Lower leg skin (tissue), 4 donors: ENCODE measurements around the gene RSPRY1. TPM values are rescaled to one million over a fixed set of nuclear protein-coding genes. Genes with fewer than 3 reads are reported as not detected.

Experiments used
- DNase-seq, 2 donors: peaks; one replicate each; pipeline ENCODE4 v3.0.0-alpha.2; 2019; ENCODE audit warnings: low spot score in 2 of 2
- H3K4me3 ChIP-seq: fragments of 200-600 bp; sonication (generic); 2 replicates; pipeline ENCODE4 v1.5.1; 2017; ENCODE audit warnings: mild to moderate bottlenecking, low read depth; ENCODE audit not compliant: poor library complexity, severe bottlenecking
- POLR2A ChIP-seq, 2 donors: fragments of 450-650 bp; IDR thresholded peaks; one replicate each; pipeline ENCODE4 v1.6.1; 2016 to 2017; ENCODE audit warnings: antibody characterized with exemption in 2 of 2, mild to moderate bottlenecking in 1 of 2, moderate library complexity in 1 of 2
- WGBS, 2 donors: methylation state at CpG; one replicate each; pipeline ENCODE4 v1.1.5; 2018; 5-methylcytosine and 5-hydroxymethylcytosine counted together
- intact Hi-C: fragments of 100-400 bp; cut with DNase I; formaldehyde crosslinking; loops from one replicate; pipeline ENCODE4 v1.15.0; 2023; ENCODE audit warnings: low total_unique reads
- total RNA-seq, 4 donors: library from RNA; depleted of rRNA; stranded (reverse); fragments of >200 nt; gene quantifications; one replicate each; pipeline ENCODE4 v1.1.0, GENCODE V29; 2016
- TF ChIP-seq, protein P1 (sequence below), 3 donors: fragments of 450-650 bp; IDR thresholded peaks; one replicate each; pipeline ENCODE4 v1.5.1; 2016; ENCODE audit warnings: antibody characterized with exemption in 3 of 3, mild to moderate bottlenecking in 3 of 3, moderate library complexity in 2 of 3

RSPRY1 gene
- 10 to 100 TPM; 23.8 to 31.2 (median 26.8) TPM for total RNA-seq

DNA sequence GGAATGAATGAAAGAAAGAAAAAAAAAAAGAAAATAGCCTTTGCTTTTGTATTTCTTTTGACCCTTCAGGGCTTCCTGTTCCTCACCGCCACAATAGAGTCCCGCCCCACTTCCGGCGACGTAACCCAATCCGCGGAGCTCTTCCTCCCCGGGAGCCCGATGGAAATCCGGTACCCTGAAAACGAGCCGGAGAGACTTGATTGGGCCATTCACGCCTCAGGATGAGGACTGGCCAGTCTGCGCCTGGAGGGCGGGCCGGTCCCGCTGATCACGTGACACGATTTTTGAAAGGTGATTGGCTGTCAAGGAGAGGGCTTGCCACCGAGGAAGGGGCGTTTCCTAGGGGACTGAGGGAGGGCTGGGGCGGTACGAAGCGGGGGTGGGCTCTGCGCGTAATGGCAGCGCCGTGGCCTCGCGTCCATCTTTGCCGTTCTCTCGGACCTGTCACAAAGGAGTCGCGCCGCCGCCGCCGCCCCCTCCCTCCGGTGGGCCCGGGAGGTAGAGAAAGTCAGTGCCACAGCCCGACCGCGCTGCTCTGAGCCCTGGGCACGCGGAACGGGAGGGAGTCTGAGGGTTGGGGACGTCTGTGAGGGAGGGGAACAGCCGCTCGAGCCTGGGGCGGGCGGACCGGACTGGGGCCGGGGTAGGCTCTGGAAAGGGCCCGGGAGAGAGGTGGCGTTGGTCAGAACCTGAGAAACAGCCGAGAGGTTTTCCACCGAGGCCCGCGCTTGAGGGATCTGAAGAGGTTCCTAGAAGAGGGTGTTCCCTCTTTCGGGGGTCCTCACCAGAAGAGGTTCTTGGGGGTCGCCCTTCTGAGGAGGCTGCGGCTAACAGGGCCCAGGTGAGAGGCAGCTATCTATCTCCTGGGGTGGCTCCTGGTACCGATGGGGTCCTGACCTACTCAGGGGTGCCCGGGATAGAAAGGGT is at the start of gene RSPRY1, which contains the start of gene PSME3IP1:
TSS of gene RSPRY1 (plus strand) at position 385 of the 927 bp plus-strand sequence. CDS start 18,330 bp downstream, outside the sequence.
TSS of gene PSME3IP1 (minus strand) at position 95 of the 927 bp plus-strand sequence. CDS start 12,185 bp downstream, outside the sequence.
- H3K4me3 ChIP-seq: peak within 1 kb of the TSS; percentile 100
- TF ChIP-seq, protein P1, sequence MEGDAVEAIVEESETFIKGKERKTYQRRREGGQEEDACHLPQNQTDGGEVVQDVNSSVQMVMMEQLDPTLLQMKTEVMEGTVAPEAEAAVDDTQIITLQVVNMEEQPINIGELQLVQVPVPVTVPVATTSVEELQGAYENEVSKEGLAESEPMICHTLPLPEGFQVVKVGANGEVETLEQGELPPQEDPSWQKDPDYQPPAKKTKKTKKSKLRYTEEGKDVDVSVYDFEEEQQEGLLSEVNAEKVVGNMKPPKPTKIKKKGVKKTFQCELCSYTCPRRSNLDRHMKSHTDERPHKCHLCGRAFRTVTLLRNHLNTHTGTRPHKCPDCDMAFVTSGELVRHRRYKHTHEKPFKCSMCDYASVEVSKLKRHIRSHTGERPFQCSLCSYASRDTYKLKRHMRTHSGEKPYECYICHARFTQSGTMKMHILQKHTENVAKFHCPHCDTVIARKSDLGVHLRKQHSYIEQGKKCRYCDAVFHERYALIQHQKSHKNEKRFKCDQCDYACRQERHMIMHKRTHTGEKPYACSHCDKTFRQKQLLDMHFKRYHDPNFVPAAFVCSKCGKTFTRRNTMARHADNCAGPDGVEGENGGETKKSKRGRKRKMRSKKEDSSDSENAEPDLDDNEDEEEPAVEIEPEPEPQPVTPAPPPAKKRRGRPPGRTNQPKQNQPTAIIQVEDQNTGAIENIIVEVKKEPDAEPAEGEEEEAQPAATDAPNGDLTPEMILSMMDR (IDR thresholded peaks at IDR 0.05): no peak
- TF ChIP-seq POLR2A (IDR thresholded peaks at IDR 0.05): peak in 1 of 2 donors; percentile 48
- peak; percentile 99 for DNase-seq
- WGBS, 2 donors: 0% methylated on average over 63 to 64 of the region's 64 CpGs
- intact Hi-C loops: no loop called here

GRCh38 chr16:57137043-57137442 is 49.1 kb upstream of the RSPRY1 start:
- H3K4me3 ChIP-seq: no peak overlapping the region
- TF ChIP-seq, protein P1 (IDR thresholded peaks at IDR 0.05): no peak
- TF ChIP-seq POLR2A (IDR thresholded peaks at IDR 0.05): no peak
- DNase-seq: peak in 1 of 2 donors; percentile 82
- intact Hi-C loops: no loop called here
- WGBS, 2 donors: 80 to 85% methylated on average over 14 of the region's 14 CpGs

- 66 to 75% methylated on average over 8 to 10 of the region's 10 CpGs for WGBS, 2 donors
- no peak for TF ChIP-seq POLR2A (IDR thresholded peaks at IDR 0.05)
- TF ChIP-seq, protein P1 (IDR thresholded peaks at IDR 0.05): no peak
- no peak for DNase-seq
- H3K4me3 ChIP-seq: no peak overlapping the region
- intact Hi-C loops: no loop called here
Measured at GRCh38 chr16:57137566-57138273, 48.4 kb upstream of the RSPRY1 start.

GRCh38 chr16:57138281-57138935 is 47.7 kb upstream of the RSPRY1 start:
- H3K4me3 ChIP-seq: no peak overlapping the region
- TF ChIP-seq, protein P1 (IDR thresholded peaks at IDR 0.05): no peak
- no peak for TF ChIP-seq POLR2A (IDR thresholded peaks at IDR 0.05)
- intact Hi-C loops: no loop called here
- WGBS, 2 donors: 85 to 86% methylated on average over 10 of the region's 10 CpGs
- no peak for DNase-seq

DNA sequence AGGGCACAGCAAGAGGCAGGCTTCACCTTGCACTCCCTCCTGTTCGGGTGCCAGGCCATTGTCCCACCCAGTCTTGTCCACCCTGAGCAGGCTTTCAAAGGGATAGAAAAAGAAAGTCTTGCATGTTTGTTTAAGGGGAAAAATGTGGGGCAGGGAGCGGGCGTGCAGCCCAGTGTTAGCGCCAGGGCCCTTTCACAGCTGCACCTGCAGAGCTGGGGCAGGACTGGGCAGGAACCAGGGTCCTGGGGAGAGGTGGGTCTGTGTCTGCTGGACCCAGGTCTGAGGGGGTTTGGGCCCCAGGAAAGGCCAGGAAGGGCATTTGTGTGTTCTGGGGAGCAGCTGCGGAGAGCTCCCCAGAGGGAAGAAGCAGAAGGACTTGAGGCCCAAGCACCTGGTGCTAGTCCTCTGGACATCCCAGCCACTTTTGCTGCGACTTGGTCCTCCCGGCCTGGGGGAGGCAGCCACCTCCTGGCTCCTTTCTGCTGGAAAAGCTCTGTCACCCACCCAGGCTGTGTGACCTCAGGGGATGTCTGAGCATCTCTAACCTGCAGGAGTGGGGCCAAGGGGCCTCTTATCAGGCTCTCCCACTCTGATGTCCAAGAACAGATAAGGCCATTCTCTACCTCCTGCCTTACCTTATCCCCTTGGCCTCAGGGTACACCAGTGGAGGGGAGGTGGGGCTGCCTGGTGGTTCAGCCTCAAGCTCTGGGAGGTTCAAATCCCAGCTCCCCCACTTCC is 45.0 kb upstream of the RSPRY1 start:
- 88 to 91% methylated on average over 7 of the region's 7 CpGs for WGBS, 2 donors
- TF ChIP-seq, protein P1 (IDR thresholded peaks at IDR 0.05): no peak
- TF ChIP-seq POLR2A (IDR thresholded peaks at IDR 0.05): no peak
- intact Hi-C loops: loop anchor here (10.0 kb wide), 1 partner anchor 176 kb away; the partner anchor contains the start of gene CETP
- no peak overlapping the region for H3K4me3 ChIP-seq
- DNase-seq: no peak
